ENCODE results near the gene DCDC2B.
A peak's percentile ranks its signal among the peaks of the same experiment; 100 is the strongest.

Gene DCDC2B

GRCh38 chr1:32195972-32196823 is 12.7 kb upstream of the DCDC2B start:
- no peak for DNase-seq (ENCODE audit: low read depth)

- no peak for DNase-seq (ENCODE audit: low read depth)
These were observed 11.8 kb upstream of the DCDC2B start for GRCh38 chr1:32197074-32197473.

- no peak for DNase-seq (ENCODE audit: low read depth)
These were observed 11.1 kb upstream of the DCDC2B start for GRCh38 chr1:32197837-32198236.

GRCh38 chr1:32198237-32199042 is 10.4 kb upstream of the DCDC2B start:
- no peak for DNase-seq (ENCODE audit: low read depth)

- DNase-seq (ENCODE audit: low read depth) = no peak
These were observed 9.7 kb upstream of the DCDC2B start for GRCh38 chr1:32199043-32199716.

GRCh38 chr1:32199717-32200072 is 9.2 kb upstream of the DCDC2B start:
- no peak for DNase-seq (ENCODE audit: low read depth)

- no peak for DNase-seq (ENCODE audit: low read depth)
These were observed 8.5 kb upstream of the DCDC2B start, which contains the start of gene CCDC28B for GRCh38 chr1:32200226-32201010. CCDC28B (plus strand) TSS chr1:32200595; CDS start chr1:32201936, 1,341 bp downstream.

GRCh38 chr1:32201011-32201855 is 7.7 kb upstream of the DCDC2B start:
- no peak for DNase-seq (ENCODE audit: low read depth)

GRCh38 chr1:32204943-32205361 is 3.9 kb upstream of the DCDC2B start:
- no peak for DNase-seq (ENCODE audit: low read depth)

- peak; percentile 57 for DNase-seq (ENCODE audit: low read depth)
These were observed 3.2 kb upstream of the DCDC2B start, which contains the start of gene IQCC for GRCh38 chr1:32205401-32206370. IQCC (plus strand) TSS chr1:32205671; CDS start chr1:32205682, 11 bp downstream.

- DNase-seq (ENCODE audit: low read depth) = no peak
These were observed 420 bp upstream of the DCDC2B start for GRCh38 chr1:32208469-32208868.

- no peak for DNase-seq (ENCODE audit: low read depth)
These were observed 7.0 kb downstream of the DCDC2B start for GRCh38 chr1:32215629-32216480.

- no peak for DNase-seq (ENCODE audit: low read depth)
These were observed 7.7 kb downstream of the DCDC2B start for GRCh38 chr1:32216566-32216965.

- DNase-seq (ENCODE audit: low read depth) = no peak
These were observed 10.1 kb downstream of the DCDC2B start for GRCh38 chr1:32219022-32219421.

- no peak for DNase-seq (ENCODE audit: low read depth)
These were observed 12.1 kb downstream of the DCDC2B start for GRCh38 chr1:32220746-32221580.

GRCh38 chr1:32221581-32221979 is 12.7 kb downstream of the DCDC2B start:
- no peak for DNase-seq (ENCODE audit: low read depth)

- peak; percentile 79 for DNase-seq (ENCODE audit: low read depth)
These were observed 13.3 kb downstream of the DCDC2B start, which contains the start of the genes EIF3I and TMEM234 for GRCh38 chr1:32221980-32222755. EIF3I (plus strand) TSS chr1:32222407; CDS start chr1:32222442, 35 bp downstream. TMEM234 (minus strand) TSS chr1:32222353; CDS start chr1:32222322, 31 bp downstream.
